Activated CD4-positive, alpha-beta T cell treated with anti-CD3 and anti-CD28 coated beads, Interleukin-10, Interleukin-2, amounts not matched to agents 100 ng/mL and 50 ng/mL, durations not matched to agents 16 hours and 8 hours (primary cell): Measurements from ENCODE around the gene PRKD1.
A peak's percentile ranks its signal among the peaks of the same experiment; 100 is the strongest.
"Not testable (repeated sequence)": the region's sequence is repeated elsewhere in the genome, so short reads cannot be mapped to it uniquely, and the experiment has no call there.

Experiments
- DNase-seq: peaks from one replicate; pipeline ENCODE4 v3.0.0-alpha.2; 2020

PRKD1 gene

DNA sequence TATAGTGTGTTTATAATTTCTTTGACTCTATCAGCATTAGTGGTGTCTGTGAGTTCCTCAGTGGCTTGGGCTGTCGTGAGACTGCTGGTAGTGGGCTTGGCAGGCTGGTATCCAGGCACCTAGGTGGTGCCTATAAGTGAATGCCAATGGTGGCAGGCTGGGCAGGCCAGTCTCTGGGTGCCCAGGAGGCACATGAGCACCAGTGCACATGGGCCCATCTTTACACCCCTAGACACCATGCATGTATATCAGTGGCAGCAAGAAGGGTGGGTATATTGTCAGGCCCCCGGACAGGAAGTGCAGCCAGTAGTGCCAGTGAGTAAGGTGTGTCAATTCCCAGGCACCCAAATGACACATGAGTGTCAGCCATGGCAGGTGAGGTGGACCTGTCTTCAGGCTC lies 138.2 kb downstream of the PRKD1 start:
- no peak for DNase-seq

- DNase-seq, result no peak
These were observed 139.6 kb downstream of the PRKD1 start for GRCh38 chr14:29788093-29788492.

- DNase-seq, result no peak
These were observed 144.1 kb downstream of the PRKD1 start for GRCh38 chr14:29783556-29783955.

GRCh38 chr14:29782041-29782440 lies 145.6 kb downstream of the PRKD1 start:
- no peak for DNase-seq

DNA sequence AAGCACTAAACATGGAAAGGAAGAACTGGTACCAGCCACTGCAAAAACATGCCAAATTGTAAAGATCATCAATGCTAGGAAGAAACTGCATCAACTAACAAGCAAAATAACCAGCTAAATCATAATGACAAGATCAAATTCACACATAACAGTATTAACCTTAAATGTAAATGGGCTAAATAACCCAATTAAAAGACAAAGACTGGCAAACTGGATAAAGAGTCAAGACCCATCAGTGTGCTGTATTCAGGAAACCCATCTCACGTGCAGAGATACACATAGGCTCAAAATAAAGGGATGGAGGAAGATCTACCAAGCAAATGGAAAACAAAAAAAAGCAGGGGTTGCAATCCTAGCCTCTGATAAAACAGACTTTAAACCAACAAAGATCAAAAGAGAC lies 150.5 kb downstream of the PRKD1 start:
- not testable (repeated sequence) for DNase-seq

DNA sequence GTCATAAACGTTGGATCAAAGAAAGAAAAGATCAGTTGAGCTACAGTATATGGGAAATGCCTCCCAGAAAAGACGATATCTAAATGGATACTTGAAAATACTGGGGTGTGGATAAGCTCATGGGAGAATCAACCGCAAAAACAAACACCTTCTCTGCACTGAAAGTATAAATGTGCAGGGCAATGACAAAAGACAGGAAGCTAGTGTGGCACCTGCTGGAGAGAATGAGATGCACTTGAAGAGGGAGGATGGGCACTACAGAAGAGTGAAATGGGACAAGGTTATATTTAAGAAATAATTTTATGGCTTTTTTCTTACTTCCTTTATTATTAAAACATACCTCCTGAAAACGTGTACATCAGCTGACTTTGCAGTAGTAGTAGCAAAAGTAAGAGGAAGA lies 153.7 kb downstream of the PRKD1 start:
- DNase-seq, result no peak

- no peak for DNase-seq
These were observed 164.2 kb downstream of the PRKD1 start for GRCh38 chr14:29763342-29763858.

- DNase-seq, result peak; percentile 0
These were observed 167.9 kb downstream of the PRKD1 start for GRCh38 chr14:29759521-29760340.

GRCh38 chr14:29757711-29758233 lies 169.9 kb downstream of the PRKD1 start:
- DNase-seq, result no peak

DNA sequence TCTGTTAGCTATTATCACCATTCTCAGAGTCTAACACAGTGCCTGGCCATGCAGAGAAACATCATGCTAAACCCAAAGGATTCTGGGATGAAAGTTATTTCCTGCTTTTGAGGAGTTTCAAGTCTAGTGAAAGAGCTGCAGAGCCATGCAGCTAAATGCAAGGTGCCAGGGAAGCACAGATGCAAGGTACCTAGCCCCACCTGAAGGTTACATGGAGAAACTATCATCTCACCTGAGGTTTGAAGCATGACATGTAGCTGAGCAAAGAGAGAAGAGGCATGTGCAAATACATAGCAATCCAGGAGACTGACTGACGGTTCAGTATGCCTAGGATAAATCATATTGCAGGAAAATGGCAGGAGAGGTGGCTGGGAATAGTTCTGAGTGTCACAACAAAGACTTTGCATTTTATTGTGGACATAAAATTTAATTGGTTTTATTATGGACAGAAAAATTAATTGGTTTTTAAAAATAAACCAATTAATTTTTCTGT lies 170.4 kb downstream of the PRKD1 start:
- DNase-seq, result no peak

GRCh38 chr14:29756019-29756385 lies 171.6 kb downstream of the PRKD1 start:
- DNase-seq, result no peak

DNA sequence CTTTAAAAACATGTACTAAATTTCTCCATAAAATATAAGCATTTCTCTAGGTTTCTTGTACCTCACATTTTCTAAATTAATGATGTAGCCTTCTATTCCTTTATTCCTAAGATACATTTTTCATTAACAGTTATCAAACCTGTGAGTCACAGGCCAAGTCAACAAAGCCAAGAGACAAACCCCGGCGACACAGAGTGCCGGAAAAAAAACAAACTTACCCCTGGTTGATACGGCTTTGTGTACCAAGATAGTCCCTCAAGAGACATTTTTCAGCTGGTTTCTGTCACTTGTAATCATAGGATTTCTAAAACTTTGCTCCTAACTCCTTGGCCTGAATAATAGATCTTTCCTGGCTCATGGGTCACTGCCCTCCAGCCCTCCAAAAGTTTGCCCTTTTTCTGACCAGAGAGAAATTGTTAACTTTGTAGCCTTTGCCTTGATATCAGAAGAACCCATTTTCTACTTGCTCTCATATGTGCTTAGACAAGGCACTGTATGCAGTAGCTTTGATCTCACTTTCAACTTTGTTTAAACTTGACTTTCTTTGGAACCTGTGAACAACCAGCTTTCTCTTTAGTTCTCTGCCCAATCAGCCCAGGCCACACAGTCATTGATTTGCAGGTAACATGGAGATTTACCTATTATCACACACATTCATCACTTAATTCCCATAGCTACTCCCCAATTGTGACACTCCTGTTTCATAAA lies 172.2 kb downstream of the PRKD1 start:
- no peak for DNase-seq

DNA sequence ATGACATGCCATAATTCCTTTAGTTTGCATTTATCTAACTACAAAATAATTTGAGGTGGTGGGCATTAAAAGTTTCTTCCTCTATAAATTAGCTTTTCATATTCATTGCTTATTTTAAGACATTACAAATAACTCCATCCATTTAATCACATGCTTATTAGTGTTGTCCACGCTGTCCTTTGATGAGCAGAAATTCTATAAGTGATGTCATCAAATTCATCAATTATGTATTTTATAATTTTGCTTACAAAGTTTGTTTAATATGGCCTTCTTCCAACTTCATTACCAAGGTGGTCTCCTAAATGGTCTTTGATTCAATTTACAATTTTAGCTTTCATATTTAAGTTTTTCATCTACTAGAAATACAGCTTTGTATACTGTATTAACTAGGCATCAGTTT lies 173.5 kb downstream of the PRKD1 start:
- DNase-seq, result no peak

DNA sequence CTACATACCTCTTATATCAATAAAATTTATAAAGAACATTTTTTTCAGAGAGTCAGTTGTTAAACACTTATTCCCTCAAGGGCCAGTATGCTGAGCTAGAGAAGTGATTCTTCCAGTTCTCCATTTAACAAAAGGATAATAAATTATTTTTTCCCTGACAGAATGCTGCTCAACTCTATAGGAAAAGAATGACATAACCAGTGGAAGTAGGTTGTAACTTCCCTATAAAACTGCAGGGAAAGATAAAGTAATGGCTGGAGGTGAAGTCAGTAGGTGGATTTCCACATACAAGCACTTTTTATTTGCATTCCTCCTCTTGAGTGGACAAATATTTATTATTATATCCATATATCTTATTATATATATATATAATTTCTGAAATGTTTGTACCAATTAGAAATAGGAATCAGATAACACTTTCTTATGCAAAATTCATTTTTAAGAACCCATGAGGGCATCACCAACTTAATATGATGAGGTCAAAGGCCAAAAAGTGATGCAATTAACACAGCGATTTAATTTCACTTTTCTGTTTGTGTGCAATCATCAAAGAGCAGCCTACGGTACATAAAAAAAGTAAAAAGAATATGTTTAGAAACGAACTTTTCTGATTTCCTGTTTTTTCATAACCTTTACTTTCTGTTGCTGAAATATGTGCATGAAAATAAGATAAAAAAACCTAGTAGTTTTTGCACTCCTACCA lies 175.3 kb downstream of the PRKD1 start:
- no peak for DNase-seq

DNA sequence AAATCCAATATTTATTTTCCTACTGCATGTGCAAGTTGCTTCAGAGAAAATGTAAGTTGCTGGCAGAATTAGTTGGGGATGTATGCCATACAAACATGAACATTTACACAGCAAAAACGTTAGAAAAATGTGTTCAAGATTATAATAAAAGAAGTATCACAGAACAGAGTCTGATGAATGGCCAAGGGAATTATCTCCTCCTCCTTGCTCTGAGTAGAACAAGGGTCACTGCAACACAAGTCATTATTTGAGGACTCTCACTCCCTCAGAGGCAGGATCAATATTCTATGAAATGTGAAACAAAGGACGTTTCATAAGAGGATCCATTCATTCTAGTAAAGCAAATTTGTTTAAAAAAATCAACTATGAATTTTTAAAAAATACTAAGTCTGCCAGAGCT lies 177.8 kb downstream of the PRKD1 start:
- no peak for DNase-seq

DNA sequence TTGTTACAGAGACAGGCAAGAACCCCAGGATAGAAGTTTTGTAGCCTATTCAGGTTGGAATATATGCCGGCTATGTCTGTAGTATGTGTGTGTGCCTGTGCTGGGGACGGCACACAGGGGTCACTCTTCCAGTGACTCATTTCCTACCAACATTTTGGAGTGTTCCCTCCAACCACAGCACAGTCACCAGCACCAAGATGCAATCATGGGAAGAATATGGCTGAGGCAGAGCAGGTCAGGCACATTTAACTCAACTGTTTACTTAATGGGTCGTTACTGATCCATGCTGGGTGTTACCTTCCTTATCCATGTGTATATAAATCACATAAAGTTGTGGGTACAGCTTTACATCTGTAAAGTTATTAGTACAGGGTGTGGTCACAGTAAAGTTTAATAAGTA lies 178.3 kb downstream of the PRKD1 start:
- DNase-seq, result no peak

DNA sequence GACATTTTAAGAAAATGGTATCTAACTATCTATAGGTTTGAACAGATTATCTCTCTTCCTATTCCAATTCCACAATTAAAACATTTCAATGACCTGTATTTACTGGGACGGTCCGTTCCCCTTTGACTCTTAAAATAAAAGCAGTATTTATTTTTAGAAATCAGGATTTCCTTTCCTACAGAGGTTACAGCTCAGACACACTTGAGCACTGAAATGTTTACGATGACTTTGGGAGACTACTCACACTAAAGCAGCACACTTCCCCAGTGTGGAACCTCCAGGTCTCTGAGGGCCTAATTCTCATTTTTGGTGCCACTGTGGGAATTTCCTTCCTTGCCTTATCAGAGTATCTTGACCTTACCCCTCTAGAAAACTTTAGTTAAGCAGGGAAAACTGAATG lies 181.8 kb downstream of the PRKD1 start:
- DNase-seq, result no peak

DNA sequence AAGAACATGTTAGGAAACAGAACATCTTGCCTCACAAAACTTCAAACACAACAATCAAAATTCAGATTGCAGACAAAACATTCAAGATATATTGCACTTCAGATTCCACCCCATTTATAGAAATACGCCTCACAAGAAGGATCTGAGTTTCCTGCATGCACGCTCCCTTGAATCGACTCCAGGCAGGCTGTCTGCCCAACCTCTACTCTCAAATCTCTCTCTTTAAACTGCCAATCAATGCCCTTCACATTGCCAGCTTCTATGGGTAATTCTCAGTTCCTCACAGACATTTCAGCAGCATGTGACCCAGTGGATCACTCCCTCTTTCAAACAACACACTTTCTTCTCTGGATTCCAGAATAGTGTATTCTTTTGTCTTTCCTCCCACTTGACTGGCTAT lies 184.1 kb downstream of the PRKD1 start:
- no peak for DNase-seq

GRCh38 chr14:29741909-29742401 lies 185.7 kb downstream of the PRKD1 start:
- no peak for DNase-seq

DNA sequence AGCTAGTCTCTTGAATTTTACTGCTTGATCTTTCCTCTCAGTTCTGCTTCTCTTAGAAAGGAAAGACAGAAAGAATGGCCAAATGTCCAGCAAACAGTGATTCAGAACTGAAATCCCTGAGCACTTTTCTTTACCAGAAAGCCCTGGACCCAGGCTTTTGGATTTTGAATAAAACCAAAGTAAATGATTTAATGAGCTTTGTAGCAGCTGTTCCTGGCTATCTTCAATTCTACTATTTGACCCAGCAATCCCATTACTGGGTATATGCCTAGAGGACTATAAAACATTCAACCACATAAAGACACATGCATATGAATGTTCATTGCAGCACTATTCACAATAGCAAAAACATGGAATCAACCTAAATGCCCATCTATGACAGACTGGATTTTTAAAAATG lies 187.2 kb downstream of the PRKD1 start:
- DNase-seq, result no peak

GRCh38 chr14:29738950-29739349 lies 188.7 kb downstream of the PRKD1 start:
- no peak for DNase-seq

DNA sequence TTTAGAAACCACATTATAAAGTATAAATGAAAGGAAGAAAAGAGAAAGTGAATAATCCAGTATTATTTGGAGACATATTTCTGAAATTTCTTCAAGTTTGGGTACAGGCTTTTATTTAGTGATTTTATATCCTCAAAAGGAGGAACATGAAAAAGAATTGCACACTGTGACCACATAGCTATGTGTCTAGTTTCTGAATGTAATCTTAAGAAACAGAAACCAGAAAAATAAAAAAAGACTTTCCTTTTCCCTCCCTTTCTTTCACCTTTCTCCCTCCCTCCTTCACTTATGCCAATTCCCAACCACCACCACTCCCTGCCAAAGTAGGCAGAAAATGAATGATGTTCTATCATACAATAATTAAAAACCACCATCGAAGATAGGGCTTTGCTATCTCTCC lies 189.6 kb downstream of the PRKD1 start:
- DNase-seq, result no peak

DNA sequence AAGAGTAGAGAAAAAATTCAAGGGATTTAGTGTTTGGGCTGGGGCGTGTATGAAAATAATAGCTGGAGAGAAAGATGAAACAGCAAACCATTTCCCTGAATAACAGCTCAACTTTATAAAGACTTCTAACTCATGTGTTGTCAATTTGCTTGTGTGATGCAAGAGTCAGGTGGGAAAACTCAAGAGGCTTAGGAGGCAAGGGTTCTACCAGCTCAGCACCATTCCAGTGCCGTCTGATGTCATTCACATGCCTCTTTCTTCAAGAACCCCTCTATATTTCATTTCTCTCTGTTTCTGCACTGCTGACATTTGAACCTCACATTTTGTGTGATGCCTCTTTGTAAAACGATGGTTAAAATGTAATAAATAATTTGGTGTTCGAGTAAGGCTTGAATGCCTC lies 192.2 kb downstream of the PRKD1 start:
- no peak for DNase-seq
